Transverse colon (tissue), 4 donors: Measurements from ENCODE around the gene NKAIN2. TPM values are rescaled to one million over a fixed set of nuclear protein-coding genes. Genes with fewer than 3 reads are reported as not detected.

Experiments
- DNase-seq: peaks from one replicate; pipeline ENCODE4 v3.0.0-alpha.2; 2019
- H3K27ac ChIP-seq, 4 donors: fragments of 200-600 bp; sonication (generic); 2 replicates each; pipeline ENCODE4 v1.5.1; 2016 to 2018; ENCODE audit warnings: inconsistent platforms in 4 of 4
- H3K27me3 ChIP-seq: fragments of 200-600 bp; sonication (generic); 2 replicates; pipeline ENCODE4 v1.5.1; 2017; ENCODE audit warnings: inconsistent platforms
- H3K36me3 ChIP-seq, 4 donors: fragments of 200-600 bp; sonication (generic); 2 replicates each; pipeline ENCODE4 v1.5.1; 2017 to 2019; ENCODE audit warnings: inconsistent platforms in 4 of 4
- H3K4me1 ChIP-seq, 4 donors: fragments of 200-600 bp; sonication (generic); 2 replicates each; pipeline ENCODE4 v1.5.1; 2017 to 2020; ENCODE audit warnings: inconsistent platforms in 4 of 4
- H3K4me3 ChIP-seq, 4 donors: fragments of 200-600 bp; sonication (generic); 1 replicate in 1 of 4; 2 replicates in 3 of 4; pipeline versions ENCODE4 v1.5.1 to v1.6.1; 2017 to 2019; ENCODE audit warnings: inconsistent platforms in 4 of 4
- H3K9me3 ChIP-seq, 2 donors: fragments of 200-600 bp; sonication (generic); 2 replicates each; pipeline ENCODE4 v1.5.1; 2017 to 2019; ENCODE audit warnings: inconsistent platforms in 2 of 2
- EP300 ChIP-seq: sonication (generic); formaldehyde crosslinking; IDR thresholded peaks from one replicate; pipeline ENCODE4 v1.6.1; 2017; ENCODE audit warnings: antibody characterized with exemption, low read depth
- POLR2A ChIP-seq: fragments of 450-650 bp; IDR thresholded peaks from one replicate; pipeline ENCODE4 v1.6.1; 2016; ENCODE audit warnings: antibody characterized with exemption, mild to moderate bottlenecking, moderate library complexity
- POLR2AphosphoS5 ChIP-seq, 3 donors: sonication (generic); formaldehyde crosslinking; IDR thresholded peaks; one replicate each; pipeline ENCODE4 v1.6.1; 2016; ENCODE audit warnings: antibody characterized with exemption in 3 of 3
- WGBS, 2 donors: methylation state at CpG; one replicate each; pipeline ENCODE4 v1.1.5; 2018; ENCODE audit warnings: low coverage in 1 of 2; 5-methylcytosine and 5-hydroxymethylcytosine counted together
- in situ Hi-C, 4 donors: fragments of 200-750 bp; cut with MboI; loops; one replicate each; pipeline versions ENCODE4 v1.15.0 to v1.15.1; 2017; ENCODE audit warnings: low sequenced_read_pairs in 3 of 4, low pct_ligation_motif_present in 1 of 4, low pct_unique_long_range_greater_than_20kb in 1 of 4
- intact Hi-C: fragments of 100-400 bp; cut with DNase I; formaldehyde crosslinking; loops from one replicate; pipeline ENCODE4 v1.15.1; 2023; ENCODE audit warnings: low total_unique reads
- total RNA-seq, 4 donors: library from RNA; depleted of rRNA; stranded (reverse); fragments of >200 nt; gene quantifications; one replicate each; pipeline ENCODE4 v1.1.0, GENCODE V29; 2016
- TF ChIP-seq, protein P1 (sequence below), 5 experiments: fragments of 200-600 bp in 3 of 5; fragments of 450-650 bp in 2 of 5; sonication (generic) in 3 of 5; IDR thresholded peaks; 1 replicate in 2 of 5; 2 replicates in 3 of 5; pipeline ENCODE4 v1.5.1; 2016 to 2017; ENCODE audit warnings: antibody characterized with exemption in 5 of 5, inconsistent platforms in 3 of 5, mild to moderate bottlenecking in 2 of 5, moderate library complexity in 1 of 5

The NKAIN2 gene
- total RNA-seq, 4 donors from 2014 or later: 0.32 TPM; not detected in 3

DNA sequence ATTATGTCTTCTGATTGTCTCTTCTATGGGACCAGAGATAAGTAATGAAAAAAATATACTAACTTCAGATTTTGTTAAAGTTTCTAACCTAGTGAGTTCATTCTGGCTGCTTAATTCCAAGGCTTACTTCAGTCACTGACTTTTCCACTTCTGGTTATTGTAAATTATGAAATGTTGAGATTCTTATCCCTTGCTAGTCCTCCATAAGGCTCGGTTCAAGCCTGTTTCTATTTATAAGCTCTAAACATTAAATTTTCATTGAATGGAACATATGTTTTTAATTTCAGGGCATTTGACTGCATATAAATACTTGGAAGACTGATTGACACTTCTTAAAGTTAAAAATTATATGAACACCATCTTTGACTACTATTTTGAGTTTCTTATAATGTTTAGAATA is 23.6 kb upstream of the NKAIN2 start:
- WGBS, 2 donors: 41 to 50% methylated on average over 1 of the region's 1 CpG
- Histone ChIP-seq H3K36me3 (no peaks in the 10 kb centered on the region), H3K27me3 (no peaks in the 10 kb centered on the region), H3K4me1 (no peaks in the 10 kb centered on the region), H3K9me3 (no peaks in the 10 kb centered on the region), H3K27ac (no peak overlapping the region), H3K4me3 (no peak overlapping the region)
- DNase-seq: no peak
- in situ Hi-C loops: no loop called here
- intact Hi-C loops: no loop called here
- TF ChIP-seq EP300 (no peak), POLR2AphosphoS5 (IDR thresholded peaks at IDR 0.05) (no peak), POLR2A (no peak)
- TF ChIP-seq, protein P1, sequence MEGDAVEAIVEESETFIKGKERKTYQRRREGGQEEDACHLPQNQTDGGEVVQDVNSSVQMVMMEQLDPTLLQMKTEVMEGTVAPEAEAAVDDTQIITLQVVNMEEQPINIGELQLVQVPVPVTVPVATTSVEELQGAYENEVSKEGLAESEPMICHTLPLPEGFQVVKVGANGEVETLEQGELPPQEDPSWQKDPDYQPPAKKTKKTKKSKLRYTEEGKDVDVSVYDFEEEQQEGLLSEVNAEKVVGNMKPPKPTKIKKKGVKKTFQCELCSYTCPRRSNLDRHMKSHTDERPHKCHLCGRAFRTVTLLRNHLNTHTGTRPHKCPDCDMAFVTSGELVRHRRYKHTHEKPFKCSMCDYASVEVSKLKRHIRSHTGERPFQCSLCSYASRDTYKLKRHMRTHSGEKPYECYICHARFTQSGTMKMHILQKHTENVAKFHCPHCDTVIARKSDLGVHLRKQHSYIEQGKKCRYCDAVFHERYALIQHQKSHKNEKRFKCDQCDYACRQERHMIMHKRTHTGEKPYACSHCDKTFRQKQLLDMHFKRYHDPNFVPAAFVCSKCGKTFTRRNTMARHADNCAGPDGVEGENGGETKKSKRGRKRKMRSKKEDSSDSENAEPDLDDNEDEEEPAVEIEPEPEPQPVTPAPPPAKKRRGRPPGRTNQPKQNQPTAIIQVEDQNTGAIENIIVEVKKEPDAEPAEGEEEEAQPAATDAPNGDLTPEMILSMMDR (IDR thresholded peaks at IDR 0.05): no peak

DNA sequence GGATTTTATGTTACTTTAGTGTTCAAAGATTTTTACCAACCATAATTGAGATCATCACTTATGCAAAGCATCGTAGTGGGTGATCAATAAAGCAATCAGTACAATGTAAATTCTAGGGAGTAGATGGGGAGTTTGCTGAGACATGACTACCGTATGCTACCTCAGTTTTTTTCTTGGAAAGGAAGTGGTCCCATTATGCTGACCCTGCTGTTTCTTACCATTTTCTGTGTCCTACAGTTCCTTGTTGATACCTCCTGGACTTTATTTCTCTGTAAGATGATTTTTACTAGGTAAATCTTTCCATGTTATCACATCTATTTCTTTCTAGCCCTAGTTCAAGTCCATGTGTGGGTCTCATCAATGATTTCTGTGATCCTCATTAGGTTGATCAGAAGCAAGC is 19.3 kb upstream of the NKAIN2 start:
- H3K27me3 ChIP-seq: no peaks in the 10 kb centered on the region
- no peaks in the 10 kb centered on the region for H3K36me3 ChIP-seq
- H3K27ac ChIP-seq: no peak overlapping the region
- no peak overlapping the region for H3K4me3 ChIP-seq
- intact Hi-C loops: no loop called here
- TF ChIP-seq POLR2A (no peak), EP300 (no peak), POLR2AphosphoS5 (IDR thresholded peaks at IDR 0.05) (no peak)
- TF ChIP-seq, protein P1 (IDR thresholded peaks at IDR 0.05): no peak
- in situ Hi-C loops: no loop called here
- H3K9me3 ChIP-seq: no peaks in the 10 kb centered on the region
- H3K4me1 ChIP-seq: no peaks in the 10 kb centered on the region
- 68 to 74% methylated on average over 2 of the region's 2 CpGs for WGBS, 2 donors
- no peak for DNase-seq

DNA sequence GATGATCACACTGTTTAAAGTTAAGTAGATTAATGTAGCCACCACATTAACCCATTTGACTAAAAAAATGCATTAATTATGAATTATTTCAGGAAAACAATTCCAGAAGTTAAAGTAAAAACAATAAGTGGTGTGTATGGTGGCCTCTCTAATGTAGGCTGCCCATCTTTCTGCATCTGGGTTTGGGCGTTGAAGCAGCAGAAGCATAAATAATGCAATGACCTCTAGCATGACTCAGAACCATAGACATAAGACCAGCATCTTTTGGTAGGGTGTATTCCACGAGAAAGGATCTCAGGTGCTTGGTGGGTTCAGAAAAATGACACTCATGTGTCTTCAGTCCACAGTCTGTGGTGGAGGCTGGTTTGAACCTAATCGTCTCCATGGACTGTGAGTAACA is 18.6 kb upstream of the NKAIN2 start:
- no peak overlapping the region for H3K4me3 ChIP-seq
- no peak for DNase-seq
- intact Hi-C loops (no loop called here), in situ Hi-C loops (no loop called here)
- H3K36me3 ChIP-seq: no peaks in the 10 kb centered on the region
- TF ChIP-seq EP300 (no peak), POLR2AphosphoS5 (IDR thresholded peaks at IDR 0.05) (no peak), POLR2A (no peak)
- TF ChIP-seq, protein P1 (IDR thresholded peaks at IDR 0.05): no peak
- no peaks in the 10 kb centered on the region for H3K27me3 ChIP-seq
- H3K4me1 ChIP-seq: no peaks in the 10 kb centered on the region
- WGBS, 2 donors: 67 to 80% methylated on average over 2 to 3 of the region's 3 CpGs
- H3K27ac ChIP-seq: no peak overlapping the region
- H3K9me3 ChIP-seq: no peaks in the 10 kb centered on the region

DNA sequence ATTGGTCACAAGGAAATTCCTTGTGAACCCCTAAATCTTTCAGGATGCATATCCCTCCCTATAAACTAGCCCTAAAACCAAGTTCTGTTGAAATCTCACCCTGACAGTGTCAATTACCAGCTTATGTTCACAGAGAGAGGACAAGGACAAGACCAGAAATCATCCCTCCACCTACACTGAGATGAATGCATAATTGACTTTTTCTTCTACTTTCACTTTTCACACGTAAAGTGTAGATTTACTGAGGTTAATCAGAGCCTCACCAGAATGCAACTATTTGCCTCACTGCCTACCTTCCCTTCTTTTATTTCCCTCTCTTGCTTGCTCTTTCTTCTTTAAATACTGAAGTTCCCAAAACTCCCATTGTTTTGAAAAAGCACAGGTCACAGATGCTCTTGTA is 15.3 kb upstream of the NKAIN2 start:
- TF ChIP-seq EP300: no peak
- TF ChIP-seq POLR2AphosphoS5 (IDR thresholded peaks at IDR 0.05): no peak
- TF ChIP-seq, protein P1 (IDR thresholded peaks at IDR 0.05): no peak
- no peak for TF ChIP-seq POLR2A
- WGBS, 2 donors: 39% methylated on average over 1 of the region's 1 CpG; no CpG with 5 or more reads in 1 of the 2 donors
- no peak for DNase-seq
- H3K36me3 ChIP-seq: no peaks in the 10 kb centered on the region
- no peak overlapping the region for H3K27ac ChIP-seq
- intact Hi-C loops (no loop called here), in situ Hi-C loops (no loop called here)
- no peaks in the 10 kb centered on the region for H3K9me3 ChIP-seq
- H3K4me1 ChIP-seq: no peaks in the 10 kb centered on the region
- no peak overlapping the region for H3K4me3 ChIP-seq
- no peaks in the 10 kb centered on the region for H3K27me3 ChIP-seq
